Dermis blood vessel endothelial cell (primary cell): Measurements from ENCODE around the gene B4GALT7. TPM values are rescaled to one million over a fixed set of nuclear protein-coding genes. Genes with fewer than 3 reads are reported as not detected.
"Not testable (repeated sequence)": the region's sequence is repeated elsewhere in the genome, so short reads cannot be mapped to it uniquely, and the experiment has no call there.

Experiments
- DNase-seq: peaks from one replicate; pipeline ENCODE4 v3.0.0; 2010
- total RNA-seq: library from RNA; depleted of rRNA; stranded (reverse); fragments of >200 nt; gene quantifications from 2 replicates; pipeline ENCODE4 v1.2.3, GENCODE V29; 2014

B4GALT7 gene
- total RNA-seq, 1 donor from 2014 or later = 35.6 TPM

DNA sequence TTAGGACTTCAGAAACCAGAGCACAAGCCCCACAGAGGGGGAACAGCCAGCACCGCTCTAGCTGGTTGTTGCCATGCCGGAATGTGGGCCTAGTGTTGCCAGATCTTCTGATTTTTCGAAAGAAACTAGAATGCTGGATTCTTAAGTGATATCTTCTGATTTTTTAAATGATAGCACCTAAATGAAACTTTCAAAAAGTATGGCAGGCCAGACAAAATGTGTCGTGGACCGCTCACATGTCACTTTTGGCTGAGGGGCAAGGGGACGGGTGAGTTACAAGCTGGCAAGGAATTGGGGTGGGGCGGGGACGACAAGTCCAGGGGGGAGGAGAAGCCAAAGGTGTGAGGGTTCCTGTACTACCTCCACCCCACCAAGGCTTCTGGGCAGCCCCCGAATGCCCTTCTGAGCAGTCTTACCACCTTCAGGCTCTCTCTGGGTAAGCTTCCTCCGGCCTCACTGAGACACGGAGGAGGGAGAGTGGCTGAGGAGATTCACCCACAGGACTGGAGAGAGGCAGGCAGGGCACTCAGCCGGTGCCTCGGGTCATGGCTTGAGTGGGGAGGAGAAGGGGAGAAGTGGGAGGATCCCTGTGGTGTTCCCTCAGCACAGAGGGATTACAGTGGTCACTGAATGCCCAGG lies 10.3 kb downstream of the B4GALT7 start:
- no peak for DNase-seq

DNA sequence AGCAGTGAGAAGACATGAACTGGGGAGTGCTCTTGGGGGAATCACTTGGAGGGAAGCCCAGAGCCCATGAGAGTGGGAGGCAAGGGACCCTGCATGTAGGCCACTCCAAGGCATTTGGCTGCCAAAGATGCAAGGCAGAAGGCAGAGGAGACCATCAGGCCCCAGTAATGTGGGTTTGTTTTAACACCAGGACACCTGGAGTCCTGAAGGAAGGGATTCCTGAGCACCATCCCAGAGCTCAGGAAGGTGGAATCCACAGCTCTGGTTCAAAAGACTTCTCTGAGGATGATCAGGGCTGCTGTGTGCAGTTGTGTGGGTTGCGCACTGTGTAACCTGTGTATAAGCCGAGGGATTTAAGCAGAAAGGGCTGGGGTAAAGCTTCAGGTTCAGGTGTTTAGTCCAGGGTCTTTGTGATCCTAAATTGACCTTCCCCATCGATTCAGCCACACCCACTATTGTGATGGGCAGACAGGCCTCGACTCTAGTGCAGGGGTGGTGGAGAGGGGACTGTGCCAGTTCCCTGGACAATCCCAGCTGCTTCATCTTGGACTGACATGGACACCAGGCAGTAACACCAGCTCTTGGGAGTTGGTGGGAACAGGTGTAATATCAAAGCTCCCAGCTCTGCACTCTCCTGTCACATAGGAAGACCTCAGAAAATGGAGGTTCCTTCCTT lies 11.0 kb downstream of the B4GALT7 start:
- no peak for DNase-seq

DNA sequence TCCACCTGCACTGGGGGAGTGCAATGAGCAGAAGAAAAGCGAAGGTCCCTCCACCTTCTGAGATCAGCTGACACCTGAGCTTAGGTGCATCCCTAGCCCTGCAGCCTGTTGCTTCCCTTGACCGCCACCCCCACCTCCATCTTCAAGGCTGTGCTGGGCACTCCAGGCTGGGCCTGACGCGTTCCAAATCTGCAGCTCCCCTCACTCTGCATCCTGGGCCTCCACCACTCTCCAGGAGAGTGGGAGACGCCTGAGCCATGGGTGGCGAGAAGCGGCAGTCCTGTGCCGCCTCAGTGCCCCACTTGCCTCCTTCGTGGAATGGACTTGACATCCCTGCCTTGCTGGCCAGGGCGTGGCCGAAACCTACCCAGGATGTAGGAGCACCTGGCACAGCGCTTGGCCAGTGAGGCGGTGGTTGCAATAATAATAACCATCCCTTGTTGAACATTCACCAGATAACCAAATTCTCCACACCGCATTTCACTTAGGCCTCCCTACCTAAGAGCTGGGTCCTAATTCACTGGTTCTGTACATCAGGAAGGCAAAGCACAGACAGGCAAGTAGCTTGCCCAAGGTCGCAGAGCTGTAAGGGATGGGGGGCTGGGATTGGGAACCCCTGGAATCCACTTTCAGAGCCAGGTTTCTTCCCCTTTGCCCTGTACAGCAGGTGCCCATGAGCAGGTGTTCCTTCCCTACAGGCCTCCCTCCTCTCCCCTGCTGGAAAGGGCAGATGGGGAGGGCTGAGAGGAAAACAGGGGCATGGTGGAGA lies 11.7 kb downstream of the B4GALT7 start:
- no peak for DNase-seq

DNA sequence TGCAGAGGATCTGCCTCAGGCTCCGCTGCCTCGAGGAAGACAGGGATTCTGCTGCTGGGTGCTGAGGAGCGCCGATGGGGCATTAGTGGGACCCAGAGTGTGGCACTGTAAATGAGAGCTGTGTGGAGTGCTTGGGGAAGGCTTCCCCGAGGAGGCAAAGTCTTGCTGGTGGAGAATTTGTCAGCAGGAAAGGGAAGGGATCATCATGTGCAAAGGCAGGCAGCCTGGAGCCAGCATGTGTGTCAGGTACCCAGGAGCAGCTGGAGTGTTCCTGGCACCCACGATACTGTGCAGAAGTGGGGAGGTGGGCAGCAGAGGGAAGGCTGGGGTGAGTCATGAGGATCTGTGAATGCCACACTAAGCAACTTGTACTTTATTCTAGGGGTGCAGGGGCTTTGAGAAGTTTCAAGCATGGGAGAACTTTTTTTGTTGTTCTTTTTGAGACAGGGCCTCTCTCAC lies 12.3 kb downstream of the B4GALT7 start:
- no peak for DNase-seq

DNA sequence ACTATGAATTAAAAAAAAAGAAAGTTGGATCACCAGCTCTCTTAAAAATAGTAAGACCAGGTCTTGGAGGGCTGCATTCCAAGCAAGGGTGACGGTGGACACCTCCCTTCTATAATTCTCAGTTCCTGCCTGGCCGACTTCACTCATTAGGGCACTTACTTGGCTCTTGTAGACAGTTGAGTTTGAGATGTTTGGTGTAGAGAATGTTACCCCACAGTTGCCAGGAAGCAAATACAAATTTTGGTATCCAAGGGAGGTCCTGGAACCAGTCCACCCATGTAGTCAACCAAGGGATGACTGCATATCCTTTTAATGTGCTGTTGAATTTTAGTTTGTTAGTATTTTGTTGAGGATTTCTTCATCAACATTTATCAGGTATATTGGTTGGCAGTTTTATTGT lies 20.6 kb downstream of the B4GALT7 start:
- DNase-seq = no peak

DNA sequence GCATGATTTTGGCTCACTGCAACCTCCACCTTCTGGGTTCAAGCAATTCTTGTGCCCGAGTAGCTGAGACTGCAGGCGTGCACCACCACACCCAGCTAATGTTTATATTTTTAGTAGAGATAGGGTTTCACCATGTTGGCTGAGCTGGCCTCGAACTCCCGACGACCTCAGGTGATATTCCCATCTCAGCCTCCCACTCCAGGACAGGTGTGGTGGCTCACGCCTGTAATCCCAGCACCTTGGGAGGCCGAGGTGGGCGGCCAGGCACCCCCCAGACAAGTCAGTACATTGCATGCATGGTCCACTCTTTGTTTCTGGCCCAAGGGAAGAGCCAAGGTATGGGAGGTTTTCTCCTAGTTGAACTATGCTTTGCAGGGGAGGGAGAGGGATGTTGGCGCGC lies 24.2 kb downstream of the B4GALT7 start:
- not testable (repeated sequence) for DNase-seq

DNA sequence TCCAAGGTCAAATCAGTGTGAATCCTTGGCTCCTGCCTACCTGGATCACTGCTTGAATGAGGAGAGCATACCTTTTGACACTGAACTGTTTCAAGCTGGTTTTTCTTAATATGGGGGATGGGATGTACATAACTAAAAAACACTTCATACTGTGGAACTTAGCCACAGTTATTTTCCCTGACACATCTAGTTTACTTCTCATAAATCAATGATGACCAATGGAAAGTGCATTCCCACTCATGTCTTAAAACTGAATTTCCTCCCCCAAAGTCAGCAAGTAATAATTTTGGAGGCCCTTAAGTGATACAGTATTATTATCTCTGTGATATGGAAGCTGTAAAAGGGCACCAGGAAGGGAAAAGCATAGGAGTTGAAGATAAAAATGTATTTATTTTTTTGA lies 30.3 kb downstream of the B4GALT7 start:
- not testable (repeated sequence) for DNase-seq

DNA sequence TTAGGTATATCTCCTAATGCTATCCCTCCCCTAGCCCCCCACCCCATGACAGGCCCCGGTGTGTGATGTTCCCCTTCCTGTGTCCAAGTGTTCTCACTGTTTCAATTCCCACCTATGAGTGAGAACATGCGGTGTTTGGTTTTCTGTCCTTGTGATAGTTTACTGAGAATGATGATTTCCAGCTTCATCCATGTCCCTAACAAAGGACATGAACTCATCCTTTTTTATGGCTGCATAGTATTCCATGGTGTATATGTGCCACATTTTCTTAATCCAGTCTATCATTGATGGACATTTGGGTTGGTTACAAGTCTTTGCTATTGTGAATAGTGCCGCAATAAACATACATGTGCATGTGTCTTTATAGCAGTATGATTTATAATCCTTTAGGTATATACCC lies 35.0 kb downstream of the B4GALT7 start:
- DNase-seq = not testable (repeated sequence)

DNA sequence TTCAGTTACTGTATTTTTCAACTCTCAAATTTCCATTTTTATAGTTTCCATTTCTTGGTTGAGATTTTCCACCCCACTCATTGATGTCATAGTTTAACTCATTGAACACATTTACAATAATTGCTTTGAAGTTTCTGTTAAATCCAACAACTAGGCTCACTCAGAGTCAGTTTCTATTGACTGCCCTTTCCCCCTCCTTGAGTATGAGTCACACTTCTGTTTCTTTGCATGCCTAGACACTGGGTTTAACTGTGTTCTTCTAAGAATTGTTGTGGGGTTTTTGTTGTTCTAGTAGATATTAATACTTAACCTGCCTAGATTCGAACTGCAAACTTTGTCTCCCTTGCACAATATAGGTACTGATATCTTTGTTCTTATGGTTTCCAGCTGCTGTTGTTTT lies 45.5 kb downstream of the B4GALT7 start:
- DNase-seq = not testable (repeated sequence)

DNA sequence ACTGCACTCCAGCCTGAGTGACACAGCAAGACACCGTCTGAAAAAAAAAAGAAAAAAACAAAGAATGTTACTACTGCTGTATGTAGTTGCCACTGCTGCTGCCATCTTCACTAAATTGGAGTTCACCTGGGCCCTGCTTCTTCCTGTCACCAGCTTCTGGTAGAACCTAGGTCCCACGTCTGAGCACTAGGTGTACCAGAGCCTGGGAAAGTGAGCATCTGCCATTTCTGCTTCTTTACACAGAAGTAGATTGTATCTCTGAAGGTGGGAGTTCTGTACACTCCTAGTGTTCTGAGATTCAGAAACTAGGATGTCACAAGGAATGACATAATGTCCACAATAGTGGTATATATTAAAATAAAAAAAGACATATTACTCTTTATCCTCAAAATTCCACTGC lies 51.3 kb downstream of the B4GALT7 start:
- not testable (repeated sequence) for DNase-seq

DNA sequence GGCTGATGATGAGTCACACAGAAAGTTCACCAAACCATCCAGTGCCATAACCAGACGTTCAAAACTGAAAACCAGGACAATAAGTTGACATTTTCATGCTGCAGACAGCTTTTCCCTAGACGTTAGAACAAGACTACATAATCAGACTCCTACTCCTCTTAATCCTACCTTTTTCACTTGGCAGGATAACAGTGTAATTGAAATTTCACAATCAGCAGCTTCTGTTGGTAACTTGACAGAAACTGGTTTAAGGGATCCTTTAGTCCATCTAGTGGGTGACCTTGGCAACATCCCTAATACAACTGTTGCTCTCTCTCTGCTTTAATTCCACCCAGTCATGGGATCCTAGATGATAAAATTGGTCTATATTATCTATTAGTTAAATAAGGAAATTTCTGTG lies 57.9 kb downstream of the B4GALT7 start:
- DNase-seq = not testable (repeated sequence)

DNA sequence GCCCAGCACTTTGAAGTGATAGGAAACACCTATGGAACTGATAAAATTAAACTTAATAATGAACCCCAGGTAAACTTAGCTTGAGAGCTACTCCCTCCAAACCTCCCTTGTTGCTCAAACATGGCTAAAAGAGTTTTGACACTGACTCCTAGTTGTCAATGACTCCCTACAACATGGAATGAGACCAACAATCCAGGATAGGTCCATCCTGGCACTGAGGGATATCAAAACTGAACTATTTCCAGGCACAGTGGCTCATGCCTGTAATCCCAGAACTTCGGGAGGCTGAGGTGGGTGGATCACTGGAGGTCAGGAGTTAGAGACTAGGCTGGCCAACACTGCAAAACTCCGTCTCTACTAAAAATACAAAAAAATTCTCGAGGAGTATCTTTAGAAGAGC lies 58.6 kb downstream of the B4GALT7 start:
- not testable (repeated sequence) for DNase-seq

Other genes with a start within 250 kb of the B4GALT7 start
- 407 and 457 TPM in 2 replicates for gene LMAN2, start 248.5 kb upstream of the B4GALT7 start, total RNA-seq
- 4.4 and 9.9 TPM in 2 replicates for gene RGS14, start 242.2 kb upstream of the B4GALT7 start, total RNA-seq
- not detected in 2 replicates for gene SLC34A1, start 215.7 kb upstream of the B4GALT7 start, total RNA-seq
- gene PFN3, start 199.5 kb upstream of the B4GALT7 start, total RNA-seq = not detected in 2 replicates
- 0.85 and 1.3 TPM in 2 replicates for gene F12, start 190.6 kb upstream of the B4GALT7 start, total RNA-seq
- gene GRK6, start 173.5 kb upstream of the B4GALT7 start, total RNA-seq = 22.0 and 32.3 TPM in 2 replicates
- 4.5 and 4.8 TPM in 2 replicates for gene PRR7, start 153.3 kb upstream of the B4GALT7 start, total RNA-seq
- gene DBN1, start 126.5 kb upstream of the B4GALT7 start, total RNA-seq = 147 and 157 TPM in 2 replicates
- 38.3 and 73.0 TPM in 2 replicates for gene PDLIM7, start 102.5 kb upstream of the B4GALT7 start, total RNA-seq
- gene DOK3, start 90.3 kb upstream of the B4GALT7 start, total RNA-seq = 2.0 and 4.6 TPM in 2 replicates
- 68.2 and 98.8 TPM in 2 replicates for gene DDX41, start 83.2 kb upstream of the B4GALT7 start, total RNA-seq
- gene FAM193B, start 45.6 kb upstream of the B4GALT7 start, total RNA-seq = 14.6 and 31.0 TPM in 2 replicates
- gene TMED9, start 7.9 kb upstream of the B4GALT7 start, total RNA-seq = 174 and 176 TPM in 2 replicates
- not detected in 2 replicates for gene FAM153A, start 182.8 kb downstream of the B4GALT7 start, total RNA-seq